ENCODE results near the gene LPIN2.

GRCh38 chr18:2967357-2967756 lies 45.6 kb downstream of the LPIN2 start:
- TF ChIP-seq, protein P1, sequence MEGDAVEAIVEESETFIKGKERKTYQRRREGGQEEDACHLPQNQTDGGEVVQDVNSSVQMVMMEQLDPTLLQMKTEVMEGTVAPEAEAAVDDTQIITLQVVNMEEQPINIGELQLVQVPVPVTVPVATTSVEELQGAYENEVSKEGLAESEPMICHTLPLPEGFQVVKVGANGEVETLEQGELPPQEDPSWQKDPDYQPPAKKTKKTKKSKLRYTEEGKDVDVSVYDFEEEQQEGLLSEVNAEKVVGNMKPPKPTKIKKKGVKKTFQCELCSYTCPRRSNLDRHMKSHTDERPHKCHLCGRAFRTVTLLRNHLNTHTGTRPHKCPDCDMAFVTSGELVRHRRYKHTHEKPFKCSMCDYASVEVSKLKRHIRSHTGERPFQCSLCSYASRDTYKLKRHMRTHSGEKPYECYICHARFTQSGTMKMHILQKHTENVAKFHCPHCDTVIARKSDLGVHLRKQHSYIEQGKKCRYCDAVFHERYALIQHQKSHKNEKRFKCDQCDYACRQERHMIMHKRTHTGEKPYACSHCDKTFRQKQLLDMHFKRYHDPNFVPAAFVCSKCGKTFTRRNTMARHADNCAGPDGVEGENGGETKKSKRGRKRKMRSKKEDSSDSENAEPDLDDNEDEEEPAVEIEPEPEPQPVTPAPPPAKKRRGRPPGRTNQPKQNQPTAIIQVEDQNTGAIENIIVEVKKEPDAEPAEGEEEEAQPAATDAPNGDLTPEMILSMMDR (IDR thresholded peaks at IDR 0.05; ENCODE audit: low read length), result no peak
- no peak for TF ChIP-seq EZH2 (IDR thresholded peaks at IDR 0.05; ENCODE audit: borderline replicate concordance, low read length)

All from OCI-LY1 (cell line).